ENCODE measurements around the gene TXNL4B.
"Not testable (repeated sequence)": the region's sequence is repeated elsewhere in the genome, so short reads cannot be mapped to it uniquely, and the experiment has no call there.

TXNL4B gene

GRCh38 chr16:72111657-72112451 lies 18.4 kb upstream of the TXNL4B start:
- DNase-seq = no peak

GRCh38 chr16:72110662-72111615 lies 17.5 kb upstream of the TXNL4B start:
- no peak for DNase-seq

- DNase-seq = no peak
Observed at GRCh38 chr16:72109966-72110530, 16.6 kb upstream of the TXNL4B start.

GRCh38 chr16:72109300-72109699 lies 15.9 kb upstream of the TXNL4B start:
- no peak for DNase-seq

GRCh38 chr16:72108353-72109102 lies 15.1 kb upstream of the TXNL4B start:
- no peak for DNase-seq

GRCh38 chr16:72107371-72107770 lies 14.0 kb upstream of the TXNL4B start:
- no peak for DNase-seq

GRCh38 chr16:72105978-72106377 lies 12.6 kb upstream of the TXNL4B start:
- no peak for DNase-seq

- no peak for DNase-seq
Observed at GRCh38 chr16:72104905-72105304, 11.5 kb upstream of the TXNL4B start.

- no peak for DNase-seq
Observed at GRCh38 chr16:72101195-72101594, 7.8 kb upstream of the TXNL4B start.

GRCh38 chr16:72099377-72099818 lies 6.0 kb upstream of the TXNL4B start:
- DNase-seq = peak; percentile 72

- DNase-seq = no peak
Observed at GRCh38 chr16:72098936-72099335, 5.5 kb upstream of the TXNL4B start.

GRCh38 chr16:72094266-72094610 lies 818 bp upstream of the TXNL4B start:
- DNase-seq = peak; percentile 21

- peak; percentile 23 for DNase-seq
Observed at GRCh38 chr16:72092832-72093447, 480 bp downstream of the TXNL4B start.

- no peak for DNase-seq
Observed at GRCh38 chr16:72091217-72091616, 2.2 kb downstream of the TXNL4B start.

GRCh38 chr16:72085002-72085401 lies 8.4 kb downstream of the TXNL4B start:
- DNase-seq = no peak

- DNase-seq = no peak
Observed at GRCh38 chr16:72084445-72084844, 9.0 kb downstream of the TXNL4B start.

GRCh38 chr16:72083778-72084404 lies 9.5 kb downstream of the TXNL4B start:
- DNase-seq = no peak

GRCh38 chr16:72076991-72077706 lies 16.3 kb downstream of the TXNL4B start:
- not testable (repeated sequence) for DNase-seq

- not testable (repeated sequence) for DNase-seq
Observed at GRCh38 chr16:72075067-72075466, 18.4 kb downstream of the TXNL4B start.

- no peak for DNase-seq
Observed at GRCh38 chr16:72073560-72074230, 19.7 kb downstream of the TXNL4B start.

Measured in NCI-H82 (cell line).